Stimulated activated naive CD8-positive, alpha-beta T cell treated with anti-CD3 and anti-CD28 coated beads, Interleukin-15, amount 100 ng/mL, for 72 hours (primary cell): ENCODE results near the gene TUFM.

Experiments used
- ATAC-seq: fragments of 150-1000 bp; cut with Tn5 transposase; 2 replicates; pipeline ENCODE4 v1.10.0; 2021; ENCODE audit warnings: mild to moderate bottlenecking, moderate library complexity
- DNase-seq, 2 donors: peaks; one replicate each; pipeline ENCODE4 v3.0.0; 2021 to 2022
- H3K27ac Mint-ChIP-seq, 2 donors: one replicate each; pipeline ENCODE4 v1.8.0; 2022; ENCODE audit warnings: mild to moderate bottlenecking in 2 of 2, mixed read lengths in 2 of 2, moderate library complexity in 2 of 2
- H3K27me3 Mint-ChIP-seq: one replicate; pipeline ENCODE4 v1.8.0; 2022; ENCODE audit warnings: mixed read lengths
- H3K4me1 Mint-ChIP-seq: one replicate; pipeline ENCODE4 v1.8.0; 2022; ENCODE audit warnings: mild to moderate bottlenecking, mixed read lengths
- H3K4me3 Mint-ChIP-seq, 2 donors: one replicate each; pipeline ENCODE4 v1.8.0; 2022; ENCODE audit warnings: mild to moderate bottlenecking in 2 of 2, mixed read lengths in 2 of 2, moderate library complexity in 1 of 2
- H3K9me3 Mint-ChIP-seq, 2 donors: one replicate each; pipeline ENCODE4 v1.8.0; 2022; ENCODE audit warnings: mixed read lengths in 2 of 2

Gene TUFM

DNA sequence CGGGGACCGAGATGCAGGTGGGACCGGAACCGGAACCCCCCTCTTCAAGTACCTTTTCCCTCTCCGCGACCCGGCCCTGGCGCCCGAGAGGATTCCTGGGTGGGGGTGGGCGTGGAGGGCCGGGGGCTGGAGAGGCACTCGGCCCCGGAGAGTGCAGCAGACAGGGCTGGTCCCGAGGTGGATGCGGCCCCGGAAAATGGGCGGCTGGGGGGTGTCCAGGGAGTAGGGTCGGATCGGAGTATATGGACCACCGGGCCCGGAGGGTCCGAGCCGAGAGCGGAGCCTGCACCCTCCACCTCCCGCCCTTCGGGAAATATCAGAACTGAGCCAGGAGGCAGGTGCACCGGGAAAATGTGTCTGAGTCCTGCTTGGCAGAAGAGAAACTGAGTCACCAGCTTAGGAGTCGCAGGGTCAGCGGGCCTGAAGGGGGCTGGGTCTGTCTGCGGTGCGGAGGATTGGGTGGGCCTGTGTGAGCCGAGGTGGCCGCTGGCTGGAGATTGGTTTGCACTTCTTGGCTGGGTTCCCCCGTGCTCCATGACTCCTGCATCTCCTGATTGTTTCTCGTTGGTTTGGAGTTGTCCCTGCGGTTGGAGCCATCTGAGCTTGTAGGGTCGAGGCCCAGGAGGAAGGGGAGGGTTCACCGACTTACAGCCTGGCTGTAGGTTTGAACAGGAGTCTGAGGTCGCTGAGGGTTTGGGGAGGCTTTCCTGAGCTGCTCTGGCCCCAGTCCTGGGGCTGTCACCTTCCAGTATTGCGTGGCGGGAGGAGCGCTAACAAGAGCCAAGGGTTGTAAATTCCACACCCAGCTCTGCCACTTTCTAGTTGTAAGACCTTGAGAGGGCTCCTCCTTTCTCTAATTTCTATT, 18.0 kb upstream of the TUFM start:
- Mint-ChIP-seq H3K4me3 (peak overlapping the region; percentile 91 to 92), H3K4me1 (peaks cover 52% of the 10 kb centered on the region), H3K9me3 (no peaks in the 10 kb centered on the region), H3K27me3 (no peaks in the 10 kb centered on the region), H3K27ac (peak overlapping the region; percentile 97 to 99)
- DNase-seq (no peak), ATAC-seq (peak; percentile 2)

DNA sequence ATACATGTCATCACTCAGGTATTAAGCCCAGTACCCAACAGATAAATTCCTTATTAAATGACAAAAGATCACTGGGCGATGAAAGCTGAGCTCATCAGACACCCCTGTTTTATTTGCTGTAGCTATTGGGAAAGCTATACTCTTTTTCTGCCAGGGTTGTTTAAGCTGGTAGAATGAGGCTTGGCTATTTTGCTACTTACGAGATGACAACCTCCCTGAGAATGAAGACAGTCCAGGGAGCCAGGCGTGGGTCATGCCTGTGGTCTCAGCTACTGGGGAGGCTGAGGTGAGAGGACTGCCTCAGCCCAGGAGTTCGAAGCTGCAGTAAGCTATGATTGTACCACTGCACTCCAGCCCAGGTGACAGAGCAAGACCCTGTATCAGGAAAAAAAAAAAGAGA, 13.2 kb upstream of the TUFM start:
- no peak overlapping the region for H3K4me3 Mint-ChIP-seq
- no peak for DNase-seq
- H3K27ac Mint-ChIP-seq, result peak overlapping the region in 1 of 2 donors; percentile 86
- H3K9me3 Mint-ChIP-seq, result no peaks in the 10 kb centered on the region
- no peak for ATAC-seq
- H3K27me3 Mint-ChIP-seq, result no peaks in the 10 kb centered on the region
- peaks cover 25% of the 10 kb centered on the region for H3K4me1 Mint-ChIP-seq

DNA sequence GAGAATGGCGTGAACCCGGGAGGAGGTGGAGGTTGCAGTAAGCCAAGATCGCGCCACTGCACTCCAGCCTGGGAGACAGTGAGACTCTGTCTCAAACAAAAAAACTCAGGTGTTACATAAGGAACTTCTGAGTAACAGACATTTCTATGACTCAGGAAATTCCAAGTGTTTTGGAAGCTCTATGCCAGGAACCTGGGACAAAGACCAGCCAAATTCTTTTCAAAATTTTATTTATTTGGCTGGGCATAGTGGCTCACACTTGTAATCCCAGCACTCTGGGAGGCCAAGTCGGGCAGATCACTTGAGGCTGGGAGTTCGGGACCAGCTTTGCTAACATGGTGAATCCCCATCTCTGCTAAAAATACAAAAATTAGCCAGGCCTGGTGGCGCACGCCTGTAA, 12.3 kb upstream of the TUFM start:
- H3K27ac Mint-ChIP-seq, result no peak overlapping the region
- H3K9me3 Mint-ChIP-seq, result no peaks in the 10 kb centered on the region
- H3K27me3 Mint-ChIP-seq, result no peaks in the 10 kb centered on the region
- no peak overlapping the region for H3K4me3 Mint-ChIP-seq
- peaks cover 18% of the 10 kb centered on the region for H3K4me1 Mint-ChIP-seq
- DNase-seq, result no peak
- no peak for ATAC-seq

GRCh38 chr16:28846933-28847273, 755 bp upstream of the TUFM start:
- H3K4me3 Mint-ChIP-seq, result peak overlapping the region; percentile 95 to 98
- ATAC-seq, result peak; percentile 6
- peak overlapping the region; percentile 98 to 99 for H3K27ac Mint-ChIP-seq
- no peak for DNase-seq
- no peaks in the 10 kb centered on the region for H3K27me3 Mint-ChIP-seq
- no peaks in the 10 kb centered on the region for H3K9me3 Mint-ChIP-seq
- peaks cover 51% of the 10 kb centered on the region for H3K4me1 Mint-ChIP-seq

- Mint-ChIP-seq H3K27me3 (no peaks in the 10 kb centered on the region), H3K4me3 (peak overlapping the region; percentile 95 to 98), H3K27ac (peak overlapping the region; percentile 98 to 99), H3K4me1 (peaks cover 46% of the 10 kb centered on the region), H3K9me3 (no peaks in the 10 kb centered on the region)
- DNase-seq, result no peak
- peak; percentile 1 for ATAC-seq
Observed at GRCh38 chr16:28845761-28846079, 428 bp downstream of the TUFM start.

GRCh38 chr16:28845293-28845692, 855 bp downstream of the TUFM start:
- Mint-ChIP-seq H3K9me3 (no peaks in the 10 kb centered on the region), H3K4me1 (peaks cover 46% of the 10 kb centered on the region), H3K4me3 (peak overlapping the region; percentile 95 to 98), H3K27me3 (no peaks in the 10 kb centered on the region), H3K27ac (peak overlapping the region; percentile 98 to 99)
- ATAC-seq (no peak), DNase-seq (no peak)

DNA sequence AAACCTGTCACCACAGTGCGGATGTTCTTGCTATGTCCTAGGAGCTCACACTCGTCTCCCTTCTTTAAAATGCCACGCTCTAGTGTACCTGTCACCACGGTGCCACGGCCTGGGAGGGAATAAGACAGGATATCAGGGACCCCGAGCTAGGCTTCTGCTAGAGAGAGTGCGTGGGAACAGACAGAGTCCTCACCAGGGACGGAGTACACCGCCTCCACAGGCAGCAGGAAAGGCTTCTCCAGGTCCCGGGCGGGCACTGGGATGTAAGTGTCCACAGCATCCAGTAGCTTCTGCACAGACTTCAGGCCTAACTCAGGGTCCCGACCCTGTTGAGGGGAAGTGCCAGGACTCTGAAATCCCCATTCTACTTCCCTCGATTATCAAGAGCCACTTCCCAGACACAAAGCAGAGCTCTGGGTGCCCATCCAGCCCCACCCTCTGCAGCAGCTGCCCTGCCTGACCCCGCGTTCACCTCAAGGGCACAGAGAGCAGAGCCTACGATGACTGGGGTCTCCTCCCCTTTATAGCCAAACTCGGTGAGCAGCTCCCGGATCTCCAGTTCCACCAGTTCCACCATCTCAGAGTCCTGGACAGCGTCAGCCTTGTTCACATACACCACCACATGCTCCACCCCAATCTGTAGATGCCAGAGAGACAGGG, 1.8 kb downstream of the TUFM start:
- DNase-seq (no peak), ATAC-seq (no peak)
- no peaks in the 10 kb centered on the region for H3K27me3 Mint-ChIP-seq
- peak overlapping the region; percentile 95 to 98 for H3K4me3 Mint-ChIP-seq
- peaks cover 46% of the 10 kb centered on the region for H3K4me1 Mint-ChIP-seq
- H3K9me3 Mint-ChIP-seq, result no peaks in the 10 kb centered on the region
- H3K27ac Mint-ChIP-seq, result peak overlapping the region in 1 of 2 donors; percentile 42

DNA sequence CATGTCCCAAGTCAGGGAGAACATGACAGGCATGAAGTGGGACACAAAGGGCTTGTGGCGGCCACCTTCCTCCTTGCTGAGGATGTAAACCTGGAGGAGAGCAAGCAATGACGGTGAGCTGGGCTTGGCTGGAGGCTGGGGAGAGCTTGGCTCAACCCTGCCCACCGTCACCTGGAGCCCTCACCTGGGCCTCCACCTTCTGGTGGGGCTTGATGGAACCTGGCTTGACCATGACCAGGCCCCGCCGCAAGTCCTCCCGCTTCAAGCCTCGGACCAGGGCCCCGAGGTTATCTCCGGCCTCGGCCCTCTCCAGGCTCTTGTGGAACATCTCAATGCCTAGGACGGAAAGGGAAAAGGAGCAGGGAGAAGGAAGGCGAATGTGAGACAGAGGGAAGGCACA, 2.4 kb downstream of the TUFM start:
- DNase-seq (no peak), ATAC-seq (no peak)
- Mint-ChIP-seq H3K4me3 (peak overlapping the region in 1 of 2 donors; percentile 98), H3K27ac (no peak overlapping the region), H3K9me3 (no peaks in the 10 kb centered on the region), H3K4me1 (peaks cover 46% of the 10 kb centered on the region), H3K27me3 (no peaks in the 10 kb centered on the region)

DNA sequence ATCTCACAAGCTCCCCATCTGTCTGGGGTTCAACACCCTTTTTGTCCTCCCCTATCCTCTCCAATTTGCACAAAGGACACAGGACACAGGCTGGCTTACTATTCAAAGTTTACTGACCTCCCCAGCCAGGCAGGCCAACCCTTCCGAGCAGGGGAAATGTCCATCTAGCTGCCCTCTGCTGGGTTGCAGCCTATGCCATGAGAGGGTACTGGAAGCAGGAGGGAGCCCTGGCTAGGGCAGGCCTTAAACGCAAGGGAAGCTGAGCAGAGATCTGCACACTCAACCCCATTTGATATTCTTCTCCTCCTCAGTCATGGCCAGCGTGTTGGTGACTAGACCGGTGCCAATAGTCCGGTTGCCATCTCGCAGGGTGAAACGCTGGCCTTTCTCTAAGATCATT, 3.5 kb downstream of the TUFM start:
- ATAC-seq, result no peak
- H3K27me3 Mint-ChIP-seq, result no peaks in the 10 kb centered on the region
- no peak for DNase-seq
- H3K4me1 Mint-ChIP-seq, result peaks cover 52% of the 10 kb centered on the region
- H3K4me3 Mint-ChIP-seq, result no peak overlapping the region
- H3K27ac Mint-ChIP-seq, result peak overlapping the region; percentile 54 to 94
- H3K9me3 Mint-ChIP-seq, result peaks cover 0 to 7% of the 10 kb centered on the region in 2 donors

DNA sequence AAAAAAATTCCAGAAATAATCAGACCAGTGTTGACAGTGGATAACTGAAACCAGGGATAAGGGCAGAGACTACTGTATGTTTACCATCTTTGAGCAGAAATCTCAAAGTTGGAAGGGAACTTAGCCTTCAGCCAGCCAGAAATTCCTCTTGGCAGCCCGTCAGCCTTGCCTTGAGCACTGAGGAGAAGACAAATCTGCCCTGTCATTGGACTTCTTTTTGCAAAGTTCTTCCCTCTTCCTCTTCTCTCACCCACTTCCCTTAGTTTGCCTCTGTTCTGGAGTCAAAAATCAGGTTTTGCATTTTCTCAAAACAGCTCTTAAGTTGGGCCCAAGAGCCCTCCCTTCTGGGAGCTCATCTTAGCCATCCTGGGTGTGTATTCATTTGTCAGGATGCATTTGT, 6.2 kb downstream of the TUFM start:
- DNase-seq (no peak), ATAC-seq (no peak)
- H3K27me3 Mint-ChIP-seq, result no peaks in the 10 kb centered on the region
- peaks cover 52% of the 10 kb centered on the region for H3K4me1 Mint-ChIP-seq
- peaks cover 0 to 7% of the 10 kb centered on the region in 2 donors for H3K9me3 Mint-ChIP-seq
- H3K4me3 Mint-ChIP-seq, result no peak overlapping the region
- H3K27ac Mint-ChIP-seq, result no peak overlapping the region

GRCh38 chr16:28839004-28839639, 7.0 kb downstream of the TUFM start:
- H3K27me3 Mint-ChIP-seq, result no peaks in the 10 kb centered on the region
- H3K4me3 Mint-ChIP-seq, result no peak overlapping the region
- no peak for DNase-seq
- H3K9me3 Mint-ChIP-seq, result peaks cover 0 to 7% of the 10 kb centered on the region in 2 donors
- H3K27ac Mint-ChIP-seq, result peak overlapping the region; percentile 73 to 95
- no peak for ATAC-seq
- peaks cover 52% of the 10 kb centered on the region for H3K4me1 Mint-ChIP-seq

DNA sequence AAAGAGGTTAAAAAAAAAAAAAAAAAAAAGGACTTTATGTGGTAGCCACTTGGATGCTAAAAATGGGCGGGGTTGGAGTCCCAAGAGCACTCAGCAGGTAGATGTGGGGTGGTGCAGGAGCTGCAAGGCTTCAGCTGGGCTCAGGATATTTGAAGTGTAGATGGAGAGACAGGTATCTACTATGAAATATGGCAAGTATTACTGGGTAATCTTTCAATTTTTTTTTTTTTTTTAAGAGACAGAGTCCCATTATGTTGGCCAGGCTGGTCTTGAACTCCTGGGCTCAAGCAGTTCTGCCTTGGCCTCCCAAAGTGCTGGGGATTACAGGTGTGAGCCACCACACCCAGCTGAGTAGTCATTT, 7.6 kb downstream of the TUFM start:
- Mint-ChIP-seq H3K27me3 (no peaks in the 10 kb centered on the region), H3K4me1 (peaks cover 50% of the 10 kb centered on the region), H3K27ac (peak overlapping the region; percentile 14 to 95), H3K4me3 (no peak overlapping the region), H3K9me3 (peaks cover 0 to 7% of the 10 kb centered on the region in 2 donors)
- no peak for DNase-seq
- peak; percentile 19 for ATAC-seq

DNA sequence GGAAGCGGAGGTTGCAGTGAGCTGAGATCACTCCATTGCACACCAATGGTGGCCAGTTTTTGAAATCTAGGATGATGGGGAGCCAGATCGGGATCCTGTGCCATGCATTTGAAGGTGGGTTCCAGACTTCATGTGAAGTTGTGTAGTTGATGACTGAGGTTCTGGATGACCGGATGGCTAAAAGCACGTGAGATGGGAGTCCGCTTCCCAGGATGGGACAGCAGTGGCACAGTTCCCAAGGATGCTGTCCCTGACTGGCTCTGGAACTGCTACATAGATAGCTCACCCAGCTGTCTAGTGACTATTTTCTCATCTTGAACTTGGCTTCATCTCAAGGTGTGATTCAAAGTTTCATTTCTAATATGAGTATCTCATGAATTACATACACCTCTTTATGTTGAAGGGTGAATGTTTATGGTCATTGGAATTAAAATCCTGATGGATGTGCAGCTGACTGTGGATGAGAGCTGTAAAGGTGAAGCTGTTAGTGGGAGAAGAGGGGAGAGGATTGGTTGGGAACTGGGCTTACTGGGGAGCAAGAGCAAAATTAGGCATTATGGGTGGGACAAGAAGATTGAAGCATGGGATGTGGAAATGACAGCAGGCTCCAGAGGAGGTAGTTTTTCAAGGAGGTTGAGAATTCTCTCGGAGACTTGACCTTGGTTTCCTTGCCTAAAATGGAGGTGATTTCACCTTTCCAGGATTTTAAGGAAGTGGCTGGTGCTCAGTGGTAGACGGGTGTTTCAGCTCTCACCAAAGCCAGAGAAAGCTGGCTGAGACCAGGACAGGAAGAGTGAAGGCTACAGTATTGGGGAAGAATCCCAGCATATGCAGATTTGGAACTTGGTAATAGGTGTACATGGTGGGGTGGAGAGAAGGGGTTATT, 8.2 kb downstream of the TUFM start:
- ATAC-seq, result peak; percentile 31

GRCh38 chr16:28836761-28837064, 9.4 kb downstream of the TUFM start:
- Mint-ChIP-seq H3K27ac (peak overlapping the region in 1 of 2 donors; percentile 45), H3K4me1 (peaks cover 56% of the 10 kb centered on the region), H3K27me3 (no peaks in the 10 kb centered on the region), H3K9me3 (peaks cover 0 to 7% of the 10 kb centered on the region in 2 donors), H3K4me3 (peak overlapping the region in 1 of 2 donors; percentile 10)
- no peak for ATAC-seq
- DNase-seq, result no peak

More for the DNA sequence above, 8.2 kb downstream of the TUFM start:
- peaks cover 50% of the 10 kb centered on the region for H3K4me1 Mint-ChIP-seq
- peaks cover 0 to 7% of the 10 kb centered on the region in 2 donors for H3K9me3 Mint-ChIP-seq
- H3K27me3 Mint-ChIP-seq, result no peaks in the 10 kb centered on the region
- DNase-seq, result no peak
- peak overlapping the region; percentile 64 to 95 for H3K27ac Mint-ChIP-seq
- H3K4me3 Mint-ChIP-seq, result no peak overlapping the region
